Measurements from ENCODE around the gene DDX24.

- TF ChIP-seq E2F4 (CRISPR knock-in tag; IDR thresholded peaks at IDR 0.05; ENCODE audit: borderline replicate concordance, low read depth): no peak
- TF ChIP-seq ELF4 (CRISPR knock-in tag; IDR thresholded peaks at IDR 0.05; ENCODE audit: low read depth): no peak
- no peak for TF ChIP-seq JUN (CRISPR knock-in tag; IDR thresholded peaks at IDR 0.05)
- TF ChIP-seq CTCF (IDR thresholded peaks at IDR 0.05): no peak
- TF ChIP-seq SOX15 (CRISPR knock-in tag; IDR thresholded peaks at IDR 0.05): no peak
- no peak for TF ChIP-seq ATF3 (CRISPR knock-in tag; conservative IDR thresholded peaks at IDR 0.05)
- TF ChIP-seq FOXJ3 (CRISPR knock-in tag; IDR thresholded peaks at IDR 0.05; ENCODE audit: borderline replicate concordance): no peak
- TF ChIP-seq NR3C1 (CRISPR knock-in tag; conservative IDR thresholded peaks at IDR 0.05; ENCODE audit: low read depth): no peak
- no peak for TF ChIP-seq HMGXB4 (CRISPR knock-in tag; IDR thresholded peaks at IDR 0.05)
- TF ChIP-seq ATF1 (CRISPR knock-in tag; IDR thresholded peaks at IDR 0.05): no peak
- no peak for TF ChIP-seq ZNF512 (CRISPR knock-in tag; IDR thresholded peaks at IDR 0.05; ENCODE audit: borderline replicate concordance)
- TF ChIP-seq FOXK1 (CRISPR knock-in tag; IDR thresholded peaks at IDR 0.05): no peak
- TF ChIP-seq USF2 (CRISPR knock-in tag; IDR thresholded peaks at IDR 0.05): no peak
- TF ChIP-seq ARID4B (CRISPR knock-in tag; IDR thresholded peaks at IDR 0.05; ENCODE audit: borderline replicate concordance): no peak
These were observed 6.5 kb downstream of the DDX24 start for GRCh38 chr14:94074534-94074933.

Measured in WTC11 (cell line).